IMR-90 (cell line): ENCODE results near the gene ACOX1. TPM values are rescaled to one million over a fixed set of nuclear protein-coding genes. Genes with fewer than 3 reads are reported as not detected.

Experiments used
- ATAC-seq: fragments of 200-7000 bp; cut with Tn5 transposase; 2 replicates; pipeline ENCODE4 v1.9.1; 2020; ENCODE audit warnings: low read depth, mild to moderate bottlenecking, moderate library complexity
- BruUV-seq: library from RNA; stranded (reverse); fragments of 400-500 nt; replicated peaks from 2 replicates; lab custom pipeline; 2021; lab: Mats Ljungman, UMichigan
- CTCF ChIA-PET: fragments of 300-600 bp; formaldehyde crosslinking; extraction: SDS; loops from one replicate; lab custom pipeline; 2021; ENCODE audit warnings: antibody characterized with exemption; lab: Yijun Ruan, JAX
- POLR2A ChIA-PET: fragments of 300-600 bp; sonication (Branson Sonifier 250); formaldehyde crosslinking; loops from one replicate; lab custom pipeline; 2022; ENCODE audit warnings: antibody characterized with exemption; ENCODE audit not compliant: unreplicated experiment; lab: Charles Lee
- DNase-seq: peaks from one replicate; pipeline ENCODE4 v3.0.0; 2013
- H2AFZ ChIP-seq: replicated peaks from 2 replicates; pipeline ENCODE3; 2013; ENCODE audit warnings: low read length, mild to moderate bottlenecking; ENCODE audit not compliant: poor library complexity
- H2AK5ac ChIP-seq: 2 replicates; pipeline ENCODE4 v1.6.1; 2013; ENCODE audit warnings: low read depth, low read length, inconsistent platforms
- H2AK9ac ChIP-seq: replicated peaks from 2 replicates; pipeline ENCODE3; 2013; ENCODE audit warnings: mild to moderate bottlenecking, low read depth, low read length, moderate library complexity; ENCODE audit not compliant: poor library complexity
- H2BK120ac ChIP-seq: 2 replicates; pipeline ENCODE4 v1.6.1; 2013; ENCODE audit warnings: low read depth, low read length, inconsistent platforms
- H2BK15ac ChIP-seq: 3 replicates; pipeline ENCODE4 v1.6.1; 2013; ENCODE audit warnings: low read depth, low read length, inconsistent platforms
- H2BK20ac ChIP-seq: 2 replicates; pipeline ENCODE4 v1.6.1; 2013; ENCODE audit warnings: low read depth, mild to moderate bottlenecking, inconsistent platforms, low read length, moderate library complexity
- H2BK5ac ChIP-seq: 2 replicates; pipeline ENCODE4 v1.6.1; 2013; ENCODE audit warnings: mild to moderate bottlenecking, low read depth, low read length, inconsistent platforms; ENCODE audit not compliant: poor library complexity, severe bottlenecking
- H3K14ac ChIP-seq: replicated peaks from 2 replicates; pipeline ENCODE4 v1.6.1; 2013; ENCODE audit warnings: low read depth, low read length, inconsistent platforms
- H3K18ac ChIP-seq: 2 replicates; pipeline ENCODE4 v1.6.1; 2013; ENCODE audit warnings: low read depth, low read length, control low read depth
- H3K23ac ChIP-seq: 2 replicates; pipeline ENCODE4 v1.6.1; 2013; ENCODE audit warnings: low read depth, low read length, inconsistent platforms
- H3K27ac ChIP-seq: 2 replicates; pipeline ENCODE4 v1.5.1; 2013; ENCODE audit warnings: mild to moderate bottlenecking, control low read depth, low read length; ENCODE audit not compliant: insufficient read depth
- H3K27me3 ChIP-seq: 2 replicates; pipeline ENCODE4 v1.6.1; 2013; ENCODE audit warnings: low read length; ENCODE audit not compliant: control insufficient read depth, insufficient read depth
- H3K36me3 ChIP-seq: 2 replicates; pipeline ENCODE4 v1.6.1; 2013; ENCODE audit warnings: low read length, mixed read lengths; ENCODE audit not compliant: control insufficient read depth, insufficient read depth
- H3K4ac ChIP-seq: 2 replicates; pipeline ENCODE4 v1.6.1; 2013; ENCODE audit warnings: low read depth, low read length, inconsistent platforms
- H3K4me1 ChIP-seq: 2 replicates; pipeline ENCODE4 v1.6.1; 2013; ENCODE audit warnings: low read length, mixed read lengths; ENCODE audit not compliant: control insufficient read depth, insufficient read depth
- H3K4me2 ChIP-seq: 2 replicates; pipeline ENCODE4 v1.6.1; 2013; ENCODE audit warnings: low read depth, mild to moderate bottlenecking, control low read depth, low read length, moderate library complexity
- H3K4me3 ChIP-seq: 2 replicates; pipeline ENCODE4 v1.5.1; 2013; ENCODE audit warnings: low read depth, mild to moderate bottlenecking, control low read depth, low read length, moderate library complexity; ENCODE audit not compliant: insufficient read depth
- H3K56ac ChIP-seq: 2 replicates; pipeline ENCODE4 v1.6.1; 2013; ENCODE audit warnings: low read length, inconsistent platforms; ENCODE audit not compliant: insufficient read depth; ENCODE audit errors: extremely low read depth
- H3K79me1 ChIP-seq, 2 experiments: 2 replicates each; pipeline ENCODE4 v1.6.1; 2013; ENCODE audit warnings: low read length in 2 of 2, inconsistent platforms in 1 of 2, low read depth in 1 of 2
- H3K9ac ChIP-seq: 2 replicates; pipeline ENCODE4 v1.6.1; 2013; ENCODE audit warnings: low read depth, low read length, control low read depth
- H3K9me1 ChIP-seq: 2 replicates; pipeline ENCODE4 v1.6.1; 2013; ENCODE audit warnings: low read length, inconsistent platforms; ENCODE audit not compliant: insufficient read depth
- H3K9me3 ChIP-seq: 2 replicates; pipeline ENCODE4 v1.6.1; 2013; ENCODE audit warnings: low read length; ENCODE audit not compliant: control insufficient read depth, insufficient read depth
- H4K20me1 ChIP-seq: 2 replicates; pipeline ENCODE4 v1.6.1; 2013; ENCODE audit warnings: low read length, inconsistent platforms; ENCODE audit not compliant: insufficient read depth
- H4K5ac ChIP-seq: 2 replicates; pipeline ENCODE4 v1.6.1; 2013; ENCODE audit warnings: mild to moderate bottlenecking, low read depth, low read length, control low read depth
- H4K8ac ChIP-seq, 2 experiments: 2 replicates each; pipeline ENCODE4 v1.6.1; 2013; ENCODE audit warnings: low read depth in 2 of 2, low read length in 2 of 2, control low read depth in 1 of 2, inconsistent platforms in 1 of 2
- H4K91ac ChIP-seq: 2 replicates; pipeline ENCODE4 v1.6.1; 2013; ENCODE audit warnings: low read depth, low read length, inconsistent platforms; ENCODE audit not compliant: insufficient read depth
- BHLHE40 ChIP-seq: fragments of 150-350 bp; IDR thresholded peaks from 2 replicates; pipeline ENCODE4 v1.6.1; 2016; ENCODE audit warnings: mild to moderate bottlenecking, low read depth, low read length
- CEBPB ChIP-seq: IDR thresholded peaks from 2 replicates; pipeline ENCODE4 v1.6.1; 2012; ENCODE audit warnings: low read depth, low read length, improper control_type of control experiment
- FOS ChIP-seq: fragments of 150-350 bp; IDR thresholded peaks from 2 replicates; pipeline ENCODE4 v1.6.1; 2016; ENCODE audit warnings: low read depth, low read length
- MAZ ChIP-seq: IDR thresholded peaks from 2 replicates; pipeline ENCODE4 v1.6.1; 2012; ENCODE audit warnings: low read depth, mild to moderate bottlenecking, low read length, improper control_type of control experiment, moderate library complexity, borderline replicate concordance
- MXI1 ChIP-seq: IDR thresholded peaks from 2 replicates; pipeline ENCODE4 v1.6.1; 2012; ENCODE audit warnings: low read depth, mild to moderate bottlenecking, low read length, moderate library complexity, borderline replicate concordance
- NFE2L2 ChIP-seq: fragments of 150-350 bp; IDR thresholded peaks from 2 replicates; pipeline ENCODE4 v1.6.1; 2016; ENCODE audit warnings: low read depth, mild to moderate bottlenecking, low read length
- RAD21 ChIP-seq: IDR thresholded peaks from 2 replicates; pipeline ENCODE4 v1.6.1; 2012; ENCODE audit warnings: low read length, improper control_type of control experiment
- RFX5 ChIP-seq: IDR thresholded peaks from 2 replicates; pipeline ENCODE4 v1.8.0; 2012; ENCODE audit warnings: low read depth, mild to moderate bottlenecking, low read length, moderate library complexity
- WGBS, 2 experiments: methylation state at CpG; one replicate each; pipeline versions ENCODE4 v1.1.5 to v1.1.7; 2013; ENCODE audit warnings: missing lambda C conversion rate in 2 of 2; ENCODE audit not compliant: insufficient read length in 1 of 2; ENCODE audit errors: extremely low coverage in 2 of 2; 5-methylcytosine and 5-hydroxymethylcytosine counted together
- dilution Hi-C: fragments of 300-500 bp; cut with HindIII; formaldehyde crosslinking; loops from one replicate; pipeline ENCODE4 v1.14.3; 2018; ENCODE audit warnings: low sequenced_read_pairs; ENCODE audit not compliant: unreplicated experiment
- in situ Hi-C: fragments of 300-500 bp; cut with MboI; formaldehyde crosslinking; loops from 3 replicates; pipeline ENCODE4 v1.14.3; 2019; ENCODE audit warnings: low sequenced_read_pairs, inconsistent platforms, mixed read lengths
- intact Hi-C: fragments of 100-400 bp; cut with micrococcal nuclease; formaldehyde crosslinking; loops from 2 replicates; pipeline ENCODE4 v1.10.0; 2022
- polyA plus RNA-seq, 3 experiments: library from polyadenylated mRNA; depleted of rRNA; stranded (reverse); fragments of >200 nt; gene quantifications; 2 replicates each; pipeline ENCODE4 v1.2.3, GENCODE V29; 2012; ENCODE audit warnings: low replicate concordance in 1 of 3
- total RNA-seq: library from RNA; depleted of rRNA; stranded (reverse); fragments of >200 nt; gene quantifications from 2 replicates; pipeline ENCODE4 v1.2.3, GENCODE V29; 2012
- TF ChIP-seq, protein P1 (sequence below): fragments of 150-350 bp; IDR thresholded peaks from 2 replicates; pipeline ENCODE4 v1.6.1; 2017; ENCODE audit warnings: mild to moderate bottlenecking, antibody characterized with exemption, low read length, low read depth
- TF ChIP-seq, protein P2 (sequence below): conservative IDR thresholded peaks from 2 replicates; pipeline ENCODE4 v1.5.1; 2012; ENCODE audit warnings: mild to moderate bottlenecking, low read depth, low read length, improper control_type of control experiment
- TF ChIP-seq, protein P3 (sequence below): fragments of 150-350 bp; IDR thresholded peaks from 2 replicates; pipeline ENCODE4 v1.6.1; 2016; ENCODE audit warnings: low read depth, mild to moderate bottlenecking, low read length, moderate library complexity, borderline replicate concordance

ACOX1 gene
- total and polyA plus RNA-seq, 2 of the 4 experiments (the other 2 are of a cell fraction): 16.1 to 94.8 TPM

DNA sequence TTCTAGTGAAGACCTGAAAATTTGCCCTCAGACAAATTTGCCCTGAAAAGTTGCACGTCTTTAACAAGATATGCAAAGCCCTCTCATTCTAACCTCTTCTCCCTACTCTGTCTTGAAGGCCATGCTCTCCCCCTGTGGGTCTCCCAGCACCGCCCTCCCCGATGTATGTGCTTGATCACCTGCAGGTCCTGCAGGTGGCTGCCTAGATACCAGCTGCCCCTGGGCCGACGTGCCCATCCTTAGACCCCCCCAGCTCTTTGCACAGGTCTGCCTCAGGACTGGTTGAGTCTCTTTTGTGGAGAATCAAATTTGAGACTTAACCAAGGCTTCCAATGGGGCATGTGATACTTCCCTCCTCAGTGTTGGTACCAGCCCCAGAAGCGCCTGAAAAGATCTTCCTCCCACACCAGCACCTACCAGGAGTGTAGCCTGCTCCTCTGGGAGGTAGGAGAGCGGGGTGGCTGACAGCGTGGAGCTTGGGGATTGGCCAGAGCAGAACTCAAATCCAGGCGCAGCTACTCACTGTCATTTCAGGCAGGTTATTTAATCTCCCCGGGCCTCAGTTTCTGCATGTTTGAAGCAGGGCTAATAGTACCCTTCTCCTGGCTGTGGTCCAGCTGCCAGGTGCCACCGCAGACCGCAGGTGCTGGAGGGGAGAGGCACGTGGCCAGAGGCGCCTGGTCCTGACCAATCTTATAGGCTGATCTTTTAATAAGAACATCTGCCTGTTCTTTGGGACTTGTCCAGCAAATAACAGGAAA, 69.7 kb downstream of the ACOX1 start (continued):
- TF ChIP-seq FOS (no peak), BHLHE40 (no peak)

DNA sequence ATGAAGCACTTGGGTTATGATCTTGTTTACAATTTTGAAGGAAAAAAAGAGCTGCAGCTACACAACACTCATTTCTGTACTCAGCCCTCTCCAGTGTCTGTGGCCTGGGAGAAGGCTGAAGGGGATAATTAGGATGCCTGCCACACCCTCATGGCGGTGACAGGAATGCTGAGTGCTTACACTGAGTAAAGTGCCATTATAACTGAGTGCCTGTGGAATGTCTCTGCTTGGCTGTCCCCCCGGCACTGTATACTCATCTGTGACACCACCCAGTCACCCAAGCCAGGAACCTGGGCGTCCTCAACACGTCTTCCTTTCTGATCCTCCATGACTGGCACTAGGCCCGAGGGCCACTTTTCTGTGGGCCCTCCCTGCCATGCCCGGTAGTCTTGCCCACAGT, 70.8 kb downstream of the ACOX1 start:
- no peaks in the 10 kb centered on the region for H4K20me1 ChIP-seq
- dilution Hi-C loops: no loop called here
- no peaks in the 10 kb centered on the region for H3K27me3 ChIP-seq
- H4K8ac ChIP-seq: no peak overlapping the region
- POLR2A ChIA-PET: no interaction called here
- DNase-seq (no peak), ATAC-seq (no peak)
- H2BK20ac ChIP-seq: no peak overlapping the region
- H3K23ac ChIP-seq: no peak overlapping the region
- 0 out of 2 replicates have a peak, but pooled peaks cover 6% of the 10 kb centered on the region for H3K9me1 ChIP-seq
- no peak overlapping the region for H4K91ac ChIP-seq
- H2BK5ac ChIP-seq: no peak overlapping the region
- H3K4ac ChIP-seq: no peak overlapping the region
- intact Hi-C loops: loop anchor here (5.0 to 10.0 kb wide), 2 partner anchors 34 to 167 kb away; partner anchors contain the start of genes FBF1, GALR2, SRP68 and ZACN
- CTCF ChIA-PET: interaction anchor here (0.7 kb wide), 1 partner anchor 77 kb away, joined by 5 read pairs; no protein-coding TSS in a partner anchor
- H3K14ac ChIP-seq: no peak overlapping the region
- no peak overlapping the region for H3K27ac ChIP-seq
- 67% methylated on average over 2 of the region's 6 CpGs; no CpG with 5 or more reads in 1 of the 2 experiments for WGBS, 2 experiments
- no peak overlapping the region for H4K5ac ChIP-seq
- H2BK120ac ChIP-seq: no peak overlapping the region
- in situ Hi-C loops: loop anchor here (10.0 kb wide), 1 partner anchor 377 kb away; no protein-coding TSS in a partner anchor
- no peaks in the 10 kb centered on the region for H3K9me3 ChIP-seq
- TF ChIP-seq FOS (no peak), RFX5 (no peak), RAD21 (no peak), NFE2L2 (no peak), MAZ (no peak), CEBPB (no peak), MXI1 (no peak)
- TF ChIP-seq, protein P1, sequence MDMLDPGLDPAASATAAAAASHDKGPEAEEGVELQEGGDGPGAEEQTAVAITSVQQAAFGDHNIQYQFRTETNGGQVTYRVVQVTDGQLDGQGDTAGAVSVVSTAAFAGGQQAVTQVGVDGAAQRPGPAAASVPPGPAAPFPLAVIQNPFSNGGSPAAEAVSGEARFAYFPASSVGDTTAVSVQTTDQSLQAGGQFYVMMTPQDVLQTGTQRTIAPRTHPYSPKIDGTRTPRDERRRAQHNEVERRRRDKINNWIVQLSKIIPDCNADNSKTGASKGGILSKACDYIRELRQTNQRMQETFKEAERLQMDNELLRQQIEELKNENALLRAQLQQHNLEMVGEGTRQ: no peak
- TF ChIP-seq, protein P2, sequence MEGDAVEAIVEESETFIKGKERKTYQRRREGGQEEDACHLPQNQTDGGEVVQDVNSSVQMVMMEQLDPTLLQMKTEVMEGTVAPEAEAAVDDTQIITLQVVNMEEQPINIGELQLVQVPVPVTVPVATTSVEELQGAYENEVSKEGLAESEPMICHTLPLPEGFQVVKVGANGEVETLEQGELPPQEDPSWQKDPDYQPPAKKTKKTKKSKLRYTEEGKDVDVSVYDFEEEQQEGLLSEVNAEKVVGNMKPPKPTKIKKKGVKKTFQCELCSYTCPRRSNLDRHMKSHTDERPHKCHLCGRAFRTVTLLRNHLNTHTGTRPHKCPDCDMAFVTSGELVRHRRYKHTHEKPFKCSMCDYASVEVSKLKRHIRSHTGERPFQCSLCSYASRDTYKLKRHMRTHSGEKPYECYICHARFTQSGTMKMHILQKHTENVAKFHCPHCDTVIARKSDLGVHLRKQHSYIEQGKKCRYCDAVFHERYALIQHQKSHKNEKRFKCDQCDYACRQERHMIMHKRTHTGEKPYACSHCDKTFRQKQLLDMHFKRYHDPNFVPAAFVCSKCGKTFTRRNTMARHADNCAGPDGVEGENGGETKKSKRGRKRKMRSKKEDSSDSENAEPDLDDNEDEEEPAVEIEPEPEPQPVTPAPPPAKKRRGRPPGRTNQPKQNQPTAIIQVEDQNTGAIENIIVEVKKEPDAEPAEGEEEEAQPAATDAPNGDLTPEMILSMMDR: no peak
- TF ChIP-seq, protein P3, sequence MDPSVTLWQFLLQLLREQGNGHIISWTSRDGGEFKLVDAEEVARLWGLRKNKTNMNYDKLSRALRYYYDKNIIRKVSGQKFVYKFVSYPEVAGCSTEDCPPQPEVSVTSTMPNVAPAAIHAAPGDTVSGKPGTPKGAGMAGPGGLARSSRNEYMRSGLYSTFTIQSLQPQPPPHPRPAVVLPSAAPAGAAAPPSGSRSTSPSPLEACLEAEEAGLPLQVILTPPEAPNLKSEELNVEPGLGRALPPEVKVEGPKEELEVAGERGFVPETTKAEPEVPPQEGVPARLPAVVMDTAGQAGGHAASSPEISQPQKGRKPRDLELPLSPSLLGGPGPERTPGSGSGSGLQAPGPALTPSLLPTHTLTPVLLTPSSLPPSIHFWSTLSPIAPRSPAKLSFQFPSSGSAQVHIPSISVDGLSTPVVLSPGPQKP: no peak
- H3K79me1 ChIP-seq: peaks cover 7 to 19% of the 10 kb centered on the region in 2 experiments
- H3K9ac ChIP-seq: no peak overlapping the region
- H3K4me3 ChIP-seq: no peak overlapping the region
- H2AK9ac ChIP-seq: peak overlapping the region; percentile 42
- no peak overlapping the region for H2AK5ac ChIP-seq
- H3K4me2 ChIP-seq: no peak overlapping the region
- H3K56ac ChIP-seq: no peak overlapping the region
- no TSS peak for BruUV-seq
- H2AFZ ChIP-seq: no peak overlapping the region
- no peak overlapping the region for H2BK15ac ChIP-seq
- no peak overlapping the region for H3K18ac ChIP-seq
- H3K4me1 ChIP-seq: peaks cover 4% of the 10 kb centered on the region
- H3K36me3 ChIP-seq: peaks cover 2% of the 10 kb centered on the region; the same call in 1 of the 2 replicates
